Mucosa of stomach (tissue), 1 donor: ENCODE data around the gene FLOT2.
"Not testable (repeated sequence)": the region's sequence is repeated elsewhere in the genome, so short reads cannot be mapped to it uniquely, and the experiment has no call there.

ENCODE experiments used
- H3K27me3 ChIP-seq: one replicate; pipeline ENCODE4 v1.7.0; 2013; ENCODE audit warnings: mild to moderate bottlenecking, low read length; ENCODE audit not compliant: control insufficient read depth, insufficient read depth
- H3K36me3 ChIP-seq: one replicate; pipeline ENCODE4 v1.7.0; 2013; ENCODE audit warnings: low read length; ENCODE audit not compliant: control insufficient read depth, insufficient read depth
- H3K4me1 ChIP-seq: one replicate; pipeline ENCODE4 v1.7.0; 2013; ENCODE audit warnings: mild to moderate bottlenecking, low read length; ENCODE audit not compliant: control insufficient read depth, insufficient read depth
- H3K4me3 ChIP-seq: one replicate; pipeline ENCODE4 v1.7.0; 2013; ENCODE audit warnings: low read length
- H3K9ac ChIP-seq: one replicate; pipeline ENCODE4 v1.7.0; 2013; ENCODE audit warnings: mild to moderate bottlenecking, low read length, moderate library complexity
- H3K9me3 ChIP-seq: one replicate; pipeline ENCODE4 v1.7.0; 2013; ENCODE audit warnings: mild to moderate bottlenecking, low read length, moderate library complexity; ENCODE audit not compliant: control insufficient read depth
- donor health status: Pancreatic carcinoma.

FLOT2 gene

GRCh38 chr17:28912281-28912937, 14.9 kb upstream of the FLOT2 start:
- H3K9me3 ChIP-seq = no peaks in the 10 kb centered on the region
- no peak overlapping the region for H3K4me3 ChIP-seq
- H3K4me1 ChIP-seq = peaks cover 11% of the 10 kb centered on the region
- H3K9ac ChIP-seq = peak overlapping the region; percentile 11
- no peaks in the 10 kb centered on the region for H3K27me3 ChIP-seq
- peaks cover 37% of the 10 kb centered on the region for H3K36me3 ChIP-seq

DNA sequence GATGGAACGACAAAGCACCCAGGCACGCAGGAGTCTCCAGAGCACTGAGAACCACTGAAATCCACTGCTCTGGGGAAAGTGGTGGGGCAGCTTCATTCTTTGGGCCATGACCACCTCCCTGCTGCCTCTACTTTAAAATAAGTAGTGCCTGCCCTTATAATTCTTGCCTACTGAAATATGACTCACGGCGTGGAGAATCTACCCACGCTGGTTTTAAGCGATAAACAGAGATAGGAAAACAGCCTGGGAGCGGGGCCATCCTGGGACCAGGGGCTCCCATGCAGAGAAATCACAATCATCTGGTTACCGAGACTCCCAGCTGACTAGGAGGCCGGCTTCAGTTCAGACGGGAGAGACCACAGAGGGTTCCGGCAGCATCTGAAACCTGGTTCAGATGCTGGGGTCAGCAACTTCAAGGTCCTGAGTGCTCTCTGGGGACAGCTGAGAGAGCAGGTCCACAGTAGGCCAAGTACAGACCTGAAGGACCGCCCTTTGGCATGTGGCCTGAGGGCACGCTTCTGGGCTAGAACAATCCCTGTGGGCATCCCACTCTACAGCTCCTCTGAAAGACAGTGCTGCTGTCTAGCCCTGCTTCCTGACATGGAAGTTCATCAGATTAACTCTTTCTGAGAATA, 14.0 kb upstream of the FLOT2 start:
- Histone ChIP-seq H3K27me3 (no peaks in the 10 kb centered on the region), H3K9me3 (no peaks in the 10 kb centered on the region), H3K4me3 (no peak overlapping the region), H3K9ac (peak overlapping the region; percentile 11), H3K4me1 (peaks cover 15% of the 10 kb centered on the region), H3K36me3 (peaks cover 35% of the 10 kb centered on the region)

GRCh38 chr17:28910534-28910933, 13.0 kb upstream of the FLOT2 start:
- H3K4me3 ChIP-seq = no peak overlapping the region
- no peaks in the 10 kb centered on the region for H3K9me3 ChIP-seq
- H3K27me3 ChIP-seq = no peaks in the 10 kb centered on the region
- peaks cover 15% of the 10 kb centered on the region for H3K4me1 ChIP-seq
- H3K36me3 ChIP-seq = peaks cover 33% of the 10 kb centered on the region
- H3K9ac ChIP-seq = no peak overlapping the region

DNA sequence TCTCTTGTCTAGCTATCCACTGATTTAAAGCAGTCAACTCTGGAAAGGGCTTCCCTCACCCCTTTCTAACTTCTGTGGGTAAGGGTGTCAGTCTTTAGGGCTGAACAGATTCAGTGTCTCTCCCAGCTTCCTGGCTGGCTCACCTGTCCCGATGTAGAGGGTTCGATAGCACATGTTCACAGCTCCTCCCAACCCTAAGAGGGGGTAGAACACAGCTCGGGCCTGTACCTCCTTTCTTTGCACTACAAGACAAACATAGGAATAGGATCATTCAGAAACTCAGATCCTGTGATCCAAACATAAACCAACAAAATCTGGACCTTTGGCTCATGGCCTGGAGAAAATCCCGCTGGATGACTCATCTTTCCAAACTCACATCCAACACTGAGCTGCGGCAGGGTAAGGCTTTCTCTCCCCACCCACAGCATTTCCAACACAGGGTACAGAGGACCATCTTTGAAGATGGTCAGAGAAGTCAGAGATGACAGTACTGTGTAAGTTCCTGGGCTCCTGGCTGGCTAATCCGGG, 11.2 kb upstream of the FLOT2 start:
- no peaks in the 10 kb centered on the region for H3K27me3 ChIP-seq
- no peak overlapping the region for H3K9ac ChIP-seq
- peaks cover 28% of the 10 kb centered on the region for H3K36me3 ChIP-seq
- H3K4me1 ChIP-seq = peaks cover 20% of the 10 kb centered on the region
- H3K4me3 ChIP-seq = no peak overlapping the region
- no peaks in the 10 kb centered on the region for H3K9me3 ChIP-seq

DNA sequence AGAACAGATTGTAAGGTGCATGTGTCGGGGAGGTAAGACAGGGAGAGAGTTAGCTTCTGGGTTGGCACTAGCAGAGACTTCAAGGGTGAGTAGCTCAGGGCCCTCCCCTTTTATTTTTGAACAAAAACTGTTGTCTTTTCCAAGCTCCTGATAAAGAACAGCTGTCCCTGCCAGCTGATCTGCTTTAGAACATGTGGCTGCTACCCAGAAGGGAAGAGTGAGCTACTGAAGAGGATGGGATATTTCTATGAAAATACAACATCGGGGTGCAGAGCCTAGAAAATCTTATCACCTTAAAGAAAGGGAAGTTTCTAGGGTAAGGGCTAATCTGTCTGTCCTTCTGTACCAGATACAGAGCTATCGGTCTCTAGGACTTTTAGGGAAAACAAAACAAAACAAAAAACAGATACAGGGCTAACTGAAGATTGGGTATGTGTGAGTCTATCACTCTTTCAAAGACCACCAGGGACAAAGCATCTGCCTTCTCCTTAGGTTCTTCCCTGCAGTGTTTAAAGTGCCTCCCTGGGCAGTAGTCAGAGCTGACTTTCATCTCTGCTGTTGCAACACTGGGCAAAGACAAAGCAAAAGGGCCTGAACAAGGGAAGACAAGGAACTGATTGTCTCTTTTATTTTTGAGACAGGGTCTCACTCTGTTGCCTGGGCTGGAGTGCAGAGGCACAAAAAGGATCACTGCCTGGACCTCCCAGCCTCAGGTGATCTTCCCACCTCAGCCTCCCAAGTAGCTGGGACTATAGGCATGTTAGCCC, 10.4 kb upstream of the FLOT2 start:
- Histone ChIP-seq H3K36me3 (peaks cover 22% of the 10 kb centered on the region), H3K4me1 (peaks cover 27% of the 10 kb centered on the region), H3K27me3 (no peaks in the 10 kb centered on the region), H3K9me3 (no peaks in the 10 kb centered on the region), H3K4me3 (no peak overlapping the region), H3K9ac (no peak overlapping the region)

DNA sequence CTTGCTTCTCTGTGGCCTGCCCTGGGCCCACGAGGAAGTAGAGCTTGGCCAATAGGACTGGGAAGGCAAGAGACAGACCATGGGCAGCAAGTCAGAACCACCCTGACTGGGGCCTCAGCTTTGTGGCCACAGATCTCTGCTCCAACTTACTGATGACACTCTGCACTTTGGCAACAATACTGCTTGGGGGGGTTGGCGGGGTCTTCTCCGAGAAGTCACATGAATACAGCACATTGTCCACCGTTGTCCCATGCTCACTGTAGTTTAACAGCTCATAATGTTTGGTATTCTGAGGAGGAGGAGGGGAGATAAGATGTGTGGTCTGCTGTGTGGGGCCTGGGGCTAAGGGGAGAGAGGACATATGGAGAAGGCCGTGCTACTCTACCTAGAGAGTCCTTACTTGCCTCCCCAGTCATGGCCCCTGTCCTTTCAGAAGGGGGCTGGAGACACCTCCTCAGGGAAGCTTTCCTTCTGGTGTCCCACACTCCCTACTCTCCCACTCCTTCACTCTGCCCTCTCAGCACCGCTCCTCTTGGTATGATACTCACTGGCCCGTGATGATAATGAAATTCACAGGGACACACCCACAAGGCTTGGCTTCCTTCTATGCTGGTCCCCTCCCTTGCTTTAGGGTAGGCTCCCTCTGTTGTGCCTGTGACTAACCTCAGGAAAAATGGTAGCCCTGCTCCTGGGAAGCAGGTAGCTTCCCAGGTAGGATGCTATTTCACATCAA, 9.3 kb upstream of the FLOT2 start:
- Histone ChIP-seq H3K27me3 (no peaks in the 10 kb centered on the region), H3K4me1 (peaks cover 22% of the 10 kb centered on the region), H3K4me3 (no peak overlapping the region), H3K36me3 (peaks cover 18% of the 10 kb centered on the region), H3K9me3 (no peaks in the 10 kb centered on the region), H3K9ac (no peak overlapping the region)

DNA sequence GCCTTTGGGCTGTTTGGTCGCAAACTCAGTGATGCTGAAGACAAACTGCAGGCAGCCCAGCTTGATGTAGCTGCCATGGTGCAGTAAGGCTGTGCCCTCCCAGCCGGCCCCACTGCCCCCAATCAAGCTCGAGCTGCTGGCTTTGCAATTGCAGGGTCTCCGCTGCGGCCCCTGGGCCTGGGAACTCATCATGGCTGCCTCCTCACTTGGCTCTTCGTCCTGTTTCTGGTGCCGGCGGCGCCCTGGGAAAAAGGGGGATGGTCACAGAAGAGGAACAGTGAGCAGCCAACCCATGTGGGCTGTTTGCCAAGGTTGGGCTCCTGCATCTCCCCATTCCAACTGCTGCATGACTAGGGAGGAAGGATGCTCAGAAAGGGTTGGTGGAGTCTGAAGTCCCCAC, 8.7 kb upstream of the FLOT2 start:
- no peak overlapping the region for H3K9ac ChIP-seq

DNA sequence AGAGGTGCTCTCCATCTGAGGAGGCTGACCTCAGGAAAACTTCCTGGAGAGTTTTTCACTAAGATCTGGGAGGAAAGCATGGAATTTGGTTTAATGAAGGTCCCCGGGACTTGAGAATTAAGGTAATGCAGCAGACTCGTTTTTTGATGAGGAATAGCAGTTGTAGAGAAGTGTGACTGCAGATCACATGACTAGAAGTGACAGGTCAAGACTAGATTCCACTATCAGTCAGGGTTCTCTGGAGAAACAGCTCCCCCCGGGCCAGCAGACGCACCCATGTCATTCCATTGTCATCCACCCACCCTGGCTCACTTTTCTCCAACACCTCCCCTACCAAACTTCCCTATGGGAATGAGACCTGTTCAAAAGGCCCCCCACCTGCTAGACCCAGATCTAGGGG, 7.3 kb upstream of the FLOT2 start:
- Histone ChIP-seq H3K36me3 (peaks cover 5% of the 10 kb centered on the region), H3K9me3 (no peaks in the 10 kb centered on the region), H3K4me3 (no peak overlapping the region), H3K27me3 (no peaks in the 10 kb centered on the region), H3K4me1 (peaks cover 31% of the 10 kb centered on the region), H3K9ac (no peak overlapping the region)

More for the DNA sequence above, 8.7 kb upstream of the FLOT2 start:
- no peak overlapping the region for H3K4me3 ChIP-seq
- peaks cover 25% of the 10 kb centered on the region for H3K4me1 ChIP-seq
- no peaks in the 10 kb centered on the region for H3K9me3 ChIP-seq
- H3K27me3 ChIP-seq = no peaks in the 10 kb centered on the region
- H3K36me3 ChIP-seq = peaks cover 18% of the 10 kb centered on the region

DNA sequence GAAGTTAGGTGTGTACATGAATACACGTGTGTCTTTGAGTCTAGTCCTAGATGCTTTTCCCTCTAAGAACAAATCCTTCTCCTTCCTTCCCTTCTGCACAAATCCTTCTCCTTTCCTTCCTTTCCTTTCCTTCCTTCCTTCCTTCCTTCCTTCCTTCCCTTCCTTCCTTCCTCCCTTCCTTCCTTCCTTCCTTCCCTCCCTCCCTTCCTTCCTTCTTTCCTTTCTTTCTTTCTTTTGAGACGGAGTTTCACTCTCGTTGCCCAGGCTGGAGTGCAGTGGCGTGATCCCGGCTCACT, 6.0 kb upstream of the FLOT2 start:
- H3K9me3 ChIP-seq, H3K4me3 ChIP-seq, H3K36me3 ChIP-seq, H3K27me3 ChIP-seq, H3K9ac ChIP-seq: not testable (repeated sequence)
- peaks cover 33% of the 10 kb centered on the region for H3K4me1 ChIP-seq

DNA sequence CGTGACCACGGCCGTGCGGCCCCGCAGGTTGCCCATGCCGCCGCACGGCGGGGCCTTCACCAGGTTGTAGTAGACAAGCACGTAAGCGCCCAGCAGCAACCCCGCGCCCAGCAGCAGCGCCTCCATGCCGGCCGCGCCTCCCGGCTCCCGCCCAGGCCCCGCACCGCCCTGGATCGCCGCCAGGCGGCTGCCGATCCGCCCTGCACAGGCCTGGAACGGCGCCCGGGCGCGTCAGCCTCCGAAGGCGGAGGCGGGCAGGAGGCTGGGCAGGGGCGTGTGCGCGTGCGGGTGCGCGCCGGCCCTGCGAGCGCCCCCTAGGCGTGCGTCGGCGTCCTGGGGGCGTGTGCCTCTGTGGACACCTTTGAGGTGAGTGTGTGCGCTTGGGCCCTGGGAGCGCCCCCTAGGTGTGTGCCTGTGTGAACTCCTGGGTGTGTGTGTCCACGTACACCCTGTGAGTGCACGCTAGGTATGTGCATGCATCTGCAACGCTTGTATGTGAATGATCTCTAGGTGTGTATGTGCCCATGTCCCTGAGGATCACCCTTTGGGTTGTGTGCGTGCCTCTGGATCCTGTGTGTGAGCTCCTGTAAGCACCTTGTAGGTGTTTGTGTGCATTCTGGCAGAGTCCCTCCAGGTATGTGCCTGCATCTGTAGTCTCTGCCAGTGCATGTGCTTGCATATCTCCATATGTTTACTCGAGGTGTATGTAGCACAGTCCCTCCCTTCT, 5.4 kb upstream of the FLOT2 start, which contains the start of gene DHRS13:
Gene DHRS13, minus strand, starts transcription at position 261 of the 727 bp plus-strand sequence. Its CDS starts 135 bp downstream, at position 126.
- no peaks in the 10 kb centered on the region for H3K9me3 ChIP-seq
- no peaks in the 10 kb centered on the region for H3K27me3 ChIP-seq
- peaks cover 5% of the 10 kb centered on the region for H3K36me3 ChIP-seq
- H3K4me3 ChIP-seq = peak within 1 kb of the TSS; percentile 58
- peaks cover 38% of the 10 kb centered on the region for H3K4me1 ChIP-seq
- H3K9ac ChIP-seq = peak within 1 kb of the TSS; percentile 67
